ENCODE data around the gene AMFR. TPM values are rescaled to one million over a fixed set of nuclear protein-coding genes. Genes with fewer than 3 reads are reported as not detected.

Gene AMFR
- total and polyA plus RNA-seq, 8 donors, result 29.2 to 64.2 (median 47.3) TPM

DNA sequence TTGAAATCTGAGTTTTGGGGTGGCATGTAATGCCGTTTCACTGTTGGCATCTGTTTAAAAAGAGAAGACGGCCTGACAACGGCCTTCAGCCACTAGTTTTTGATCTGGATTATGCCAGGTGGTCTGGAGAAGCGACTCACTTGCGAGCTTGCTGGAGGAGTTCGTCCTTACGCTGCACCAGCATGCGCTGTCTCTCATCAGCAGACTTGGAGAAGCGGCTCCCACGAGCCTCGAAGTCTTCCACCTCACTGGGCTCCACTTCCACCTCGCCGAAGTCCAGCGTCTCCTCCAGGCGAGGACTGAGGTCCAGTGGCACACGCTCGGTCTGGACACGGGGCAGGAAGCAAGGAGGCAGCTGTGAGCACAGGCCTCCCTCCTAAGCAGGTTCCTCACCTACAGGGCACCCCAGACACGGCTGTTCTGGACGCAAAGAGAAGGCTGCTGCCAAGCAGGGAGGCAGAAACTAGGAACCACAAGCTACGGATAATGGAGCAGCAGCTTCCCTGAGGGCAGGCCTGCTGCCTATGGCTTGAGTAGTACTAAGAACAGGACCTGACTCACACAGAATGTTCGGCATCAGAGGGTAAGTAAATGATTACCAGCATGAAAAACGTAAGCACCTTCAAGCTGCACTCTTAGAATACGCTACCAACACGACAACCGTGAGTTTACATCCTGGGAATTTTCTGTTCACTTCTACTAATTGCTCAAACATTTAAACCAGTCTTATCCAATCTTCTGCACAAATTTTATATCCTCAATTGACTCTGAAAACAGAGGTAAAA is 61.4 kb downstream of the AMFR start:
- FAIRE-seq (no peak), ATAC-seq (no peak), DNase-seq (peak in 2 of 6 donors; percentile 4 to 43)
- Histone ChIP-seq H3K9me3 (no peaks in the 10 kb centered on the region), H3K27ac (no peak overlapping the region), H3K36me3 (peaks cover 0 to 40% (median 13%) of the 10 kb centered on the region in 3 donors), H3K27me3 (no peaks in the 10 kb centered on the region), H3K4me1 (no peaks in the 10 kb centered on the region), H3K4me3 (no peak overlapping the region)
- intact Hi-C loops (cut with DNase I), result no loop called here
- 92 to 94% methylated on average over 26 of the region's 26 CpGs for WGBS, 2 donors
- TF ChIP-seq, protein P1, sequence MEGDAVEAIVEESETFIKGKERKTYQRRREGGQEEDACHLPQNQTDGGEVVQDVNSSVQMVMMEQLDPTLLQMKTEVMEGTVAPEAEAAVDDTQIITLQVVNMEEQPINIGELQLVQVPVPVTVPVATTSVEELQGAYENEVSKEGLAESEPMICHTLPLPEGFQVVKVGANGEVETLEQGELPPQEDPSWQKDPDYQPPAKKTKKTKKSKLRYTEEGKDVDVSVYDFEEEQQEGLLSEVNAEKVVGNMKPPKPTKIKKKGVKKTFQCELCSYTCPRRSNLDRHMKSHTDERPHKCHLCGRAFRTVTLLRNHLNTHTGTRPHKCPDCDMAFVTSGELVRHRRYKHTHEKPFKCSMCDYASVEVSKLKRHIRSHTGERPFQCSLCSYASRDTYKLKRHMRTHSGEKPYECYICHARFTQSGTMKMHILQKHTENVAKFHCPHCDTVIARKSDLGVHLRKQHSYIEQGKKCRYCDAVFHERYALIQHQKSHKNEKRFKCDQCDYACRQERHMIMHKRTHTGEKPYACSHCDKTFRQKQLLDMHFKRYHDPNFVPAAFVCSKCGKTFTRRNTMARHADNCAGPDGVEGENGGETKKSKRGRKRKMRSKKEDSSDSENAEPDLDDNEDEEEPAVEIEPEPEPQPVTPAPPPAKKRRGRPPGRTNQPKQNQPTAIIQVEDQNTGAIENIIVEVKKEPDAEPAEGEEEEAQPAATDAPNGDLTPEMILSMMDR (IDR thresholded peaks at IDR 0.05), result no peak

DNA sequence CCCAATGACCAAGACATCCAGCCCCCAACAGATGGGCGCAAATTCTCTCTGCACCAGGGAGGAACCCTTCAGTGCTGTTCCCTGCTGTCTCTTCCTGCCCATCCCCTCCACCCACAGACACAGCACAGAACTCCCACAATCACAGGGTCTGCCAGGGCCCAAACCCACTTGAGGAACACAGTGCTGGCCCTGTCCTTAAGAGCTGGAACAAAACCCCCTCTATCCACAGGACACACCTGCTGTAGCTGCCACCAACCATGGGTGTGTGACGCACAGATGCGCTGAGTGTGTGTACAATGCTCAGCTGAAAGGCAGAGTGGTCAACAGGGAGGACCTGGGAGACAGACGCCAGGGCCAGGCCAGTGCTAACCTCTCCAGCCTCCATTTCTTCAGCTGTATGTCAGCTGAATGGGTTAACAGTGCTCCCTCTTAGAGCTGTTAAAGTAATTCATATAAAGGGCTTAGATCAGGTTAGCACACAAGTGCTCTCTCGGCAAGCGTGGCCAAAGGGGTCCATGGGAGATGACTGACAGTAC is 62.1 kb downstream of the AMFR start:
- DNase-seq (no peak), FAIRE-seq (no peak), ATAC-seq (no peak)
- H3K4me3 ChIP-seq, result no peak overlapping the region
- no peaks in the 10 kb centered on the region for H3K27me3 ChIP-seq
- intact Hi-C loops (cut with DNase I), result no loop called here
- 95% methylated on average over 6 of the region's 6 CpGs for WGBS, 2 donors
- TF ChIP-seq, protein P1 (IDR thresholded peaks at IDR 0.05), result no peak
- H3K36me3 ChIP-seq, result peaks cover 0 to 34% (median 13%) of the 10 kb centered on the region in 3 donors
- no peaks in the 10 kb centered on the region for H3K4me1 ChIP-seq
- H3K9me3 ChIP-seq, result no peaks in the 10 kb centered on the region
- no peak overlapping the region for H3K27ac ChIP-seq

DNA sequence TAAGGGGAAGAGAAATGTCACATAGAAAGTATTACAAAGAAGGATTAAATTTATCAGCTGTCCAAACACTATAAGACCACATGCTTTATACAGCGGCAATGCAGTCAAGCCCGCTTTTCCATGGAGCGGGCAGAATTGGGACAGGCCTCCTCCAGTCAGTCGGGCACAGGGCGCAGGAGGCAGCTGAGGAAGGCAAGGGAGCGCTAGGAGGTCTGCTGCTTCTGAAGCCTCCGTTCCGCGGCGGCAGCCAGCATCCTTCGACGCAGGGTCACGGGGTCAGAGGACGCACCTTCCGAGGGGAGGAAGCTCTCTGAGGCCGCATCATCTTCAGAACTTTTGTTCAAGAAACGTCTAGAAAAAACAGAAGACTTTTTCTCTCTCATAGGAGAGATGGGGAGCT is 62.6 kb downstream of the AMFR start:
- H3K4me3 ChIP-seq, result no peak overlapping the region
- H3K27me3 ChIP-seq, result no peaks in the 10 kb centered on the region
- no peak overlapping the region for H3K27ac ChIP-seq
- no peaks in the 10 kb centered on the region for H3K4me1 ChIP-seq
- TF ChIP-seq, protein P1 (IDR thresholded peaks at IDR 0.05), result no peak
- H3K36me3 ChIP-seq, result peaks cover 0 to 34% (median 13%) of the 10 kb centered on the region in 3 donors
- ATAC-seq (no peak), DNase-seq (peak in 2 of 6 donors; percentile 44 to 50), FAIRE-seq (no peak)
- 93% methylated on average over 17 of the region's 17 CpGs for WGBS, 2 donors
- intact Hi-C loops (cut with DNase I), result no loop called here
- H3K9me3 ChIP-seq, result no peaks in the 10 kb centered on the region

DNA sequence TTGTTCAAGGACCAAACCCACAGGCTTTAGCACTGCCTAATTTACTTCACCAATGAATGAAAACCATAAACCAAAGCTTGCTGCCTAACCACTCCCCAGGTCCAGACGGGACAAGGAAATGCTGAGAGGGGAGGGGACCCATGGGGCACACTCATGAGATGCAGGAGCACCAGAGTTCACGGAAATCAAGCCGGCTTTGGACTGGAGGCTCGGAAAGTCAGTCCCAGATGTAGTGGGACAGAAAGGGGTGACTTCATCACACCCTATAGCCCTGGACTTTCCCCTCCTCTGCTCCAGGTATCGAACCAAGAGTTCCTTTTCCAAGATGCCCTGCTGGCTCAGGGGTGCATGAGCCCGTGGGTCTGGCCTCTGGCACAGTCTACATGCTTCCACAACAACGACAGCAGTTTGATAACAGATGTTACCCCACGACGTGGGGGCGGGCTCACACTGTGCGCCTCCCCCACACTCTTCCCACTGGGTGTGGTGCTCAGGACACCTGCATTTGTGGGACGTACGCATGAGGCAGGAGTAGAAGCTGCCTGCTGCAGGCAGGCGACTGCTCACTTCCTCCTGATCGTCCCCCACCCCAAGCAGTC is 63.2 kb downstream of the AMFR start:
- TF ChIP-seq, protein P1 (IDR thresholded peaks at IDR 0.05), result no peak
- FAIRE-seq (no peak), ATAC-seq (no peak), DNase-seq (peak in 1 of 6 donors; percentile 40)
- intact Hi-C loops (cut with DNase I), result no loop called here
- Histone ChIP-seq H3K9me3 (no peaks in the 10 kb centered on the region), H3K4me1 (no peaks in the 10 kb centered on the region), H3K36me3 (peaks cover 0 to 31% (median 13%) of the 10 kb centered on the region in 3 donors), H3K27ac (no peak overlapping the region), H3K27me3 (no peaks in the 10 kb centered on the region), H3K4me3 (no peak overlapping the region)
- 80 to 81% methylated on average over 15 of the region's 15 CpGs for WGBS, 2 donors
